PC-9 (cell line): Measurements from ENCODE around the gene SENP3. TPM values are rescaled to one million over a fixed set of nuclear protein-coding genes. Genes with fewer than 3 reads are reported as not detected.
A peak's percentile ranks its signal among the peaks of the same experiment; 100 is the strongest.

Experiments
- BruUV-seq: library from RNA; stranded (reverse); fragments of 400-500 nt; replicated peaks from 2 replicates; lab custom pipeline; 2021; lab: Mats Ljungman, UMichigan
- CTCF ChIA-PET: fragments of 300-600 bp; sonication (Branson Sonifier 250); formaldehyde crosslinking; loops from one replicate; lab custom pipeline; 2022; ENCODE audit warnings: antibody characterized with exemption; lab: Charles Lee
- POLR2A ChIA-PET: fragments of 300-600 bp; sonication (Branson Sonifier 250); formaldehyde crosslinking; loops from one replicate; lab custom pipeline; 2022; ENCODE audit warnings: antibody characterized with exemption; ENCODE audit not compliant: unreplicated experiment; lab: Charles Lee
- DNase-seq, 2 experiments: peaks; one replicate each; pipeline versions ENCODE4 v3.0.0 to v3.0.0-alpha.2; 2015 to 2022; ENCODE audit warnings: mixed read lengths in 1 of 2
- H2AFZ ChIP-seq: fragments of 200-600 bp; sonication (generic); 2 replicates; pipeline ENCODE4 v1.8.1; 2017; ENCODE audit warnings: antibody characterized with exemption
- H3F3A ChIP-seq: fragments of 200-600 bp; sonication (generic); 2 replicates; pipeline ENCODE4 v1.8.1; 2017; ENCODE audit warnings: antibody characterized with exemption, mild to moderate bottlenecking, low read depth; ENCODE audit not compliant: insufficient read depth
- H3K27ac ChIP-seq: fragments of 200-600 bp; sonication (generic); 2 replicates; pipeline ENCODE4 v1.6.1; 2016; ENCODE audit warnings: mixed run types
- H3K27me3 ChIP-seq: fragments of 200-600 bp; sonication (generic); 2 replicates; pipeline ENCODE4 v1.6.1; 2016; ENCODE audit warnings: low read depth, mixed run types; ENCODE audit not compliant: insufficient read depth
- H3K36me3 ChIP-seq: fragments of 200-600 bp; sonication (generic); 2 replicates; pipeline ENCODE4 v1.6.1; 2016; ENCODE audit warnings: low read depth, mixed run types
- H3K4me1 ChIP-seq: fragments of 200-600 bp; sonication (generic); replicated peaks from 2 replicates; pipeline ENCODE4 v1.6.1; 2016; ENCODE audit warnings: mixed run types; ENCODE audit not compliant: insufficient read depth
- H3K4me2 ChIP-seq: fragments of 200-600 bp; sonication (generic); 2 replicates; pipeline ENCODE4 v1.6.1; 2017; ENCODE audit warnings: mixed run types
- H3K4me3 ChIP-seq: fragments of 200-600 bp; sonication (generic); 2 replicates; pipeline ENCODE4 v1.6.1; 2016; ENCODE audit warnings: mixed run types
- H3K79me2 ChIP-seq: fragments of 200-600 bp; sonication (generic); 2 replicates; pipeline ENCODE4 v1.6.1; 2017; ENCODE audit warnings: low read depth, mixed run types
- H3K9me2 ChIP-seq: fragments of 200-600 bp; sonication (generic); 2 replicates; pipeline ENCODE4 v1.8.1; 2017; ENCODE audit warnings: mild to moderate bottlenecking; ENCODE audit not compliant: insufficient read depth
- H3K9me3 ChIP-seq: fragments of 200-600 bp; sonication (generic); 2 replicates; pipeline ENCODE4 v1.8.1; 2016; ENCODE audit warnings: low read depth; ENCODE audit not compliant: insufficient read depth
- H4K20me1 ChIP-seq: fragments of 200-600 bp; sonication (generic); 2 replicates; pipeline ENCODE4 v1.8.1; 2017; ENCODE audit not compliant: insufficient read depth
- CTCF ChIP-seq: fragments of 200-600 bp; sonication (generic); conservative IDR thresholded peaks from 2 replicates; pipeline ENCODE4 v1.6.1; 2017; ENCODE audit warnings: mixed run types, antibody characterized with exemption, mild to moderate bottlenecking, moderate library complexity
- EZH2 ChIP-seq: fragments of 200-600 bp; sonication (generic); IDR thresholded peaks from 2 replicates; pipeline ENCODE4 v1.8.0; 2017; ENCODE audit warnings: antibody characterized with exemption, low read depth
- intact Hi-C: fragments of 100-400 bp; cut with micrococcal nuclease; formaldehyde crosslinking; loops from one replicate; pipeline ENCODE4 v1.10.0; 2022; ENCODE audit not compliant: unreplicated experiment
- total RNA-seq: library from RNA; stranded (reverse); gene quantifications from 2 replicates; pipeline ENCODE4 v1.2.3, GENCODE V29; 2021

SENP3 gene
- total RNA-seq, 1 experiment from 2014 or later, result 72.4 TPM

GRCh38 chr17:7583253-7584109 is 21.8 kb downstream of the SENP3 start, which contains the start of gene MPDU1:
TSS of gene MPDU1 (plus strand) at chr17:7583852. CDS start at chr17:7583863, 11 bp downstream.
- Histone ChIP-seq H3K4me3 (peak within 1 kb of the TSS; percentile 65), H3K36me3 (no peaks in the 10 kb centered on the region), H3K4me2 (peak within 1 kb of the TSS; percentile 88), H4K20me1 (peaks cover 5% of the 10 kb centered on the region), H3K4me1 (peaks cover 41% of the 10 kb centered on the region), H3K27ac (peak within 1 kb of the TSS; percentile 87), H3K79me2 (peaks cover 41% of the 10 kb centered on the region), H2AFZ (peak within 1 kb of the TSS; percentile 71), H3K9me3 (no peaks in the 10 kb centered on the region), H3K27me3 (no peaks in the 10 kb centered on the region), H3K9me2 (no peaks in the 10 kb centered on the region), H3F3A (peaks cover 31% of the 10 kb centered on the region)
- TF ChIP-seq CTCF (no peak), EZH2 (no peak)
- CTCF ChIA-PET, result interaction anchor here (0.6 to 0.9 kb wide), 3 partner anchors 66 to 134 kb away, joined by 3 to 7 read pairs (median 5); partner anchors contain the start of genes DNAH2, TP53 and WRAP53
- TSS peak; percentile 13 for BruUV-seq
- peak; percentile 72 to 97 for DNase-seq
- POLR2A ChIA-PET, result interaction anchor here (0.5 to 1.4 kb wide), 10 partner anchors 10 to 824 kb away, joined by 3 to 14 read pairs (median 6); partner anchors contain the start of genes FXR2 and TP53
- intact Hi-C loops, result loop anchor here (1.0 to 10.0 kb wide), 4 partner anchors 105 to 539 kb away; partner anchors contain the start of genes CHD3, CYB5D1, NAA38 and SLC16A11

- Histone ChIP-seq H3K27me3 (no peaks in the 10 kb centered on the region), H3K4me1 (peaks cover 43% of the 10 kb centered on the region), H3K9me3 (no peaks in the 10 kb centered on the region), H3F3A (peaks cover 44% of the 10 kb centered on the region), H4K20me1 (no peaks in the 10 kb centered on the region; the same call in 1 of the 2 replicates), H3K79me2 (peaks cover 43% of the 10 kb centered on the region), H3K4me2 (peak overlapping the region; percentile 91), H3K36me3 (no peaks in the 10 kb centered on the region), H3K9me2 (no peaks in the 10 kb centered on the region), H2AFZ (no peak overlapping the region), H3K27ac (no peak overlapping the region), H3K4me3 (peak overlapping the region; percentile 83; the same call in 1 of the 2 replicates)
- POLR2A ChIA-PET, result interaction anchor here (0.6 kb wide), 3 partner anchors 99 to 153 kb away, joined by 3 to 7 read pairs (median 3); partner anchors contain the start of gene ZBTB4
- BruUV-seq, result no TSS peak
- TF ChIP-seq EZH2, result no peak
- TF ChIP-seq CTCF, result peak; percentile 63
- CTCF ChIA-PET, result interaction anchor here (0.5 to 0.9 kb wide), 5 partner anchors 18 to 130 kb away, joined by 3 to 6 read pairs (median 4); no protein-coding TSS in a partner anchor
- intact Hi-C loops, result loop anchor here (2.0 to 10.0 kb wide), 4 partner anchors 14 to 542 kb away; partner anchors contain the start of genes CHD3, CYB5D1, NAA38 and SLC16A11
- peak; percentile 63 to 74 for DNase-seq
Measured at GRCh38 chr17:7586673-7587419, 25.1 kb downstream of the SENP3 start.
